Stimulated activated CD8-positive, alpha-beta memory T cell treated with anti-CD3 and anti-CD28 coated beads, Interleukin-4, amount 100 ng/mL, for 48 hours (primary cell): ENCODE data around the gene VBP1.
"Not testable (repeated sequence)": the region's sequence is repeated elsewhere in the genome, so short reads cannot be mapped to it uniquely, and the experiment has no call there.

Source experiments
- DNase-seq: peaks from one replicate; pipeline ENCODE4 v3.0.0-alpha.2; 2020

The VBP1 gene

GRCh38 chrX:155216179-155216939 lies at the start of gene VBP1:
TSS of gene VBP1 (plus strand) at chrX:155216460. CDS start at chrX:155216483, 23 bp downstream.
- DNase-seq, result peak; percentile 85

GRCh38 chrX:155169881-155170280 lies 46.4 kb upstream of the VBP1 start:
- DNase-seq, result no peak

GRCh38 chrX:155179346-155179997 lies 36.8 kb upstream of the VBP1 start:
- no peak for DNase-seq

- no peak for DNase-seq
Measured at GRCh38 chrX:155188786-155189185, 27.5 kb upstream of the VBP1 start.

- DNase-seq, result no peak
Measured at GRCh38 chrX:155211208-155211607, 5.1 kb upstream of the VBP1 start.

GRCh38 chrX:155213731-155214130 lies 2.5 kb upstream of the VBP1 start:
- no peak for DNase-seq

GRCh38 chrX:155215443-155216178 lies 649 bp upstream of the VBP1 start:
- no peak for DNase-seq

- DNase-seq, result peak; percentile 22
Measured at GRCh38 chrX:155216940-155217440, 730 bp downstream of the VBP1 start.

- no peak for DNase-seq
Measured at GRCh38 chrX:155218777-155219176, 2.5 kb downstream of the VBP1 start.

- DNase-seq, result no peak
Measured at GRCh38 chrX:155221351-155221750, 5.1 kb downstream of the VBP1 start.

GRCh38 chrX:155223746-155224145 lies 7.5 kb downstream of the VBP1 start:
- not testable (repeated sequence) for DNase-seq

GRCh38 chrX:155225774-155226173 lies 9.5 kb downstream of the VBP1 start:
- no peak for DNase-seq

- DNase-seq, result no peak
Measured at GRCh38 chrX:155231163-155231562, 14.9 kb downstream of the VBP1 start.

GRCh38 chrX:155235891-155236290 lies 19.6 kb downstream of the VBP1 start:
- no peak for DNase-seq

GRCh38 chrX:155237719-155238118 lies 21.5 kb downstream of the VBP1 start:
- DNase-seq, result no peak

- no peak for DNase-seq
Measured at GRCh38 chrX:155242300-155242699, 26.0 kb downstream of the VBP1 start.

- no peak for DNase-seq
Measured at GRCh38 chrX:155246748-155247147, 30.5 kb downstream of the VBP1 start.

- DNase-seq, result no peak
Measured at GRCh38 chrX:155247497-155247896, 31.2 kb downstream of the VBP1 start.

- DNase-seq, result no peak
Measured at GRCh38 chrX:155251391-155251790, 35.1 kb downstream of the VBP1 start.

- DNase-seq, result no peak
Measured at GRCh38 chrX:155259752-155260151, 43.5 kb downstream of the VBP1 start.

- no peak for DNase-seq
Measured at GRCh38 chrX:155262970-155263754, 46.9 kb downstream of the VBP1 start.

- peak; percentile 77 for DNase-seq
Measured at GRCh38 chrX:155263854-155264628, 47.8 kb downstream of the VBP1 start, which contains the start of gene RAB39B. TSS of gene RAB39B (minus strand) at chrX:155264491. CDS start at chrX:155264288, 203 bp downstream.
